ENCODE measurements around the gene TRA2B. TPM values are rescaled to one million over a fixed set of nuclear protein-coding genes. Genes with fewer than 3 reads are reported as not detected.

The TRA2B gene
- total RNA-seq, 4 donors from 2014 or later: 91.2 to 170 (median 124) TPM

GRCh38 chr3:185940951-185941350 is 3.1 kb upstream of the TRA2B start:
- 56 to 77% methylated on average over 1 of the region's 1 CpG for WGBS, 2 donors
- intact Hi-C loops (cut with DNase I; ENCODE audit: low total_unique reads): no loop called here
- no peak for DNase-seq (ENCODE audit: low spot score in 2 of 2)
- TF ChIP-seq CTCF (IDR thresholded peaks at IDR 0.05) (no peak), POLR2A (IDR thresholded peaks at IDR 0.05) (no peak)
- H3K4me3 ChIP-seq (ENCODE audit: low read depth, poor library complexity, severe bottlenecking): no peak overlapping the region

GRCh38 chr3:185939721-185940120 is 1.9 kb upstream of the TRA2B start:
- 77 to 83% methylated on average over 3 of the region's 3 CpGs for WGBS, 2 donors
- intact Hi-C loops (cut with DNase I; ENCODE audit: low total_unique reads): no loop called here

DNA sequence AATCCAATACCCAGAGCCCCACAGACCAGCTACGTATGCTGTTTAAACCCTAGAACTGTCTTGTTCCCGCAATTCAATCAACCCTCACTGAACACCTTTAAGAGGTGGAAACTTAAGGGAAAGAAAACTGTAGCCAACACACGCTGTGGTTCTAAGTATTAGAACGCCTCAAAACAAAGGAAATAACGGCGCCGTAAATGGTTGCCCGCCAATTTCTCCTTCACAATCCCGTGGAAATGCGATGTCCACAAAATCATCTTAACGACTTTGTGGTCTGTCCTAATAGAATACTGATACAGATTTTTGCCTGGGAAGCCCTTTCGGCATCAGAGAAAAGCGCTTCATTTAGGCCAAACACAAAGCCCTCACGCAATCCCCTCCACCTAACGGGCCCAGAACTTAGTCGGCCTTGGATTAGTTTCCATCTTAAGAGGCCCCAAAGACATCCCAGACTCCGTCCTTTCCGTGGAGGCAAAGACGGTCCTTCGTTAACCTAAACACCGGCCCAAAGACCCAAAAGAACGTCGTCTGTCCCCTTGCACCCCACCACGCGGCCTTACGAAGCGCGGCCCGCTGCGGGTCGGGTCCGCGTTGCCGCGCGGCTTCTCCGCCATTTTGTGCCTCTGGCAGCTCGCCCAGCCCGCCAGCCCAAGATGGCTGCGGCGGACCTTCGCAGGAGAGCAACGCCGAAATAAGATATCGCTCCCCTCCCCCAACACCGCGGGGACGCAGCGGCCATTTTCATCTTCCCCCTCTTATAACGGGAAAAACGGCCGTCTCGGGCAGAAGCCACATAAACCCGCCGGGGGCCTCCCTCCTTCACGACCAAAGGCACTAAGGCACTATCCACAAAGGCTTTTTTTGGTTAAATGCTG is 763 bp downstream of the TRA2B start:
- DNase-seq (ENCODE audit: low spot score in 2 of 2): peak; percentile 87 to 97
- TF ChIP-seq POLR2A (IDR thresholded peaks at IDR 0.05): peak in 1 of 2 donors; percentile 27
- TF ChIP-seq CTCF (IDR thresholded peaks at IDR 0.05): no peak
- intact Hi-C loops (cut with DNase I; ENCODE audit: low total_unique reads): no loop called here
- H3K4me3 ChIP-seq (ENCODE audit: low read depth, poor library complexity, severe bottlenecking): peak overlapping the region; percentile 100
- WGBS, 2 donors: 0% methylated on average over 50 to 52 of the region's 56 CpGs

More at GRCh38 chr3:185939721-185940120, 1.9 kb upstream of the TRA2B start:
- no peak for TF ChIP-seq CTCF (IDR thresholded peaks at IDR 0.05)
- TF ChIP-seq POLR2A (IDR thresholded peaks at IDR 0.05): no peak
- no peak overlapping the region for H3K4me3 ChIP-seq (ENCODE audit: low read depth, poor library complexity, severe bottlenecking)
- DNase-seq (ENCODE audit: low spot score in 2 of 2): no peak

- TF ChIP-seq POLR2A (IDR thresholded peaks at IDR 0.05) (no peak), CTCF (IDR thresholded peaks at IDR 0.05) (no peak)
- intact Hi-C loops (cut with DNase I; ENCODE audit: low total_unique reads): no loop called here
- 0 to 2% methylated on average over 8 of the region's 8 CpGs for WGBS, 2 donors
- DNase-seq (ENCODE audit: low spot score in 2 of 2): no peak
- H3K4me3 ChIP-seq (ENCODE audit: low read depth, poor library complexity, severe bottlenecking): peak overlapping the region; percentile 100
Observed at GRCh38 chr3:185936273-185936629, 1.6 kb downstream of the TRA2B start.

- no peak for DNase-seq (ENCODE audit: low spot score in 2 of 2)
- TF ChIP-seq CTCF (IDR thresholded peaks at IDR 0.05): no peak
- no peak for TF ChIP-seq POLR2A (IDR thresholded peaks at IDR 0.05)
- H3K4me3 ChIP-seq (ENCODE audit: low read depth, poor library complexity, severe bottlenecking): peak overlapping the region; percentile 100
- WGBS, 2 donors: 2 to 3% methylated on average over 11 of the region's 11 CpGs
- intact Hi-C loops (cut with DNase I; ENCODE audit: low total_unique reads): no loop called here
Observed at GRCh38 chr3:185935465-185936272, 2.1 kb downstream of the TRA2B start.
